Measurements from ENCODE around the gene SEC16B.

SEC16B gene

DNA sequence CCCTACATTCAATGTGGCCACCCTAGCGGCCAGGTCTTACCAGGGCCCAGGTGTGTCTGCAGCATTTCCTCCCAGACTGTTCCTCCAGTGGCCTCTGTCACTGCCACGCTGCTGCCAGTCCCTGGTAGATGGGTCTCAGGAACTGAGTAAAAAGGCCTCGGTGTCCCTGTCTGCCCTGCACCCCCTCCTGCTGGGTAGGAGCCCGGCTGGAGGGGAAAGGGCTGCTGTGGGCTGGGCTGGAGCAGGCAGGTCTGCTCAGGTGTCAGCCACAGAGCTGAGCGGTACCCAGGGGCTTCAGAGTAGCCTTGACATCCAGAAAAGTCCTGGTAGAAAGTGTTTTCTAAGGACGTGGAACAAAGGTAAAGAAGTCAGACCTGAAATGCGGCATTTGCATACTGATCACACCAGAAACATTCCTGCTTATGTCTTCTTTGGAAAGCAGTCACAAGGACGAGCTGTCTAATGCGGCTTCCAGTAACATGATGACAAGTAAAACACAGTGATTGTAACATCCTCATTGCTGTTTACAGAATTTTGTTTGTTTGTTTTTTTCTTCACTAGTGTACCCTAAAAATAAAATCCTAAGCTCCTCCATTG, 32.6 kb downstream of the SEC16B start:
- DNase-seq = no peak

DNA sequence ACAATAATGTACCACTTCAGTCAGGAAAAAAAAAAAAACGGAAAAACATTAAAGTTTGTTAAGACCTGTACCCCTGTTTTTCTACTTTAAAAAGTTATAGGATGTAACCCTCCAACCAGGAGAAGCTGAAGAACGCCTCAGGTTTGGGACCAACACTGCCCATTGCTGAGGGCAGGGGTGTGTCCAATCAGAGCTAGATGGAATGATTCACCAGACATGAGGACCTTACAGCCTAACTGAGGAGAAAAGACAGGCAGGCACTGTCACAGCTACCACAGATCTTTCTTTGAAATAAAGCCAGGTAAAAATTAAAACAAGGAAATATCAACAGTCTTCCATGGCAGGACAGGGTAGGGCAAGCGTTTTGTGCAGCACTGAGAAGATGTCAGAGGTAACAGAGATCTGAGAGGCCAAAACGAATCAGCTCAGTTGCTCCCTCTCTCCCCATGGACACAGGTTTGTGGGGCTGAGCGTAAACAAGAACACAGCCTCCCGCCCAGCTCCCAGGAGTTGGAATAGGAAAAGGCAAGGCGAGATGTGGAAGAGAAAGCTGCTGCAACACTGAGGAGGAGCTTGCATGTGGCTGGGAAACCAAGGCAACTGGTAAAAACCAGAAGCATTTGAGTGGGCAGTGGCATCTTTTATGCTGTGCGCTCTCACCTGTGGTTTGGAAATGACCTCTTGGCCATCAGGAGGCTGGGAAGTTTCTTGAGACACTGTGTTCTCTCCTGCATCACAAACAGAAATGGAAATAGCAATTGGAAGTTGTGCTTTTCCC, 34.0 kb downstream of the SEC16B start:
- DNase-seq = no peak

DNA sequence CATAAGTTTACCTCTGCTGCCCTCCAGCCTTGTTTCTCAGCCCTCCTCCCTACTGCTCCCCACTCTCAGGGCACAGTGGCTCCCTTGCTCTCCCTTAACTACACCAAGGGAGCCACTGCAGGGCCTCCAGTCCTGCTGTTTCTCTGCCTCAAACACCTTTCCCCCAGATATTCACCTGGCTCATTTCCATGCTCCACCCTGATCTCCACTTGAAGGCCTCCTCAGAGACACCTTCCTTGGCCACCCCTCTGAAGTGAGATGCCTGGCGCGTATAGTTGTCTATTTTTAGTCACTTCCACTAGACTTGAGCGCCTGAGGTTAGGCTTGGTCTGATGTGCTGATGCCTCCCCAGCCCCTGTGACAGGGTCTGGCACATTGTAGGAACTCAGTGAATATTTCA, 34.9 kb downstream of the SEC16B start:
- no peak for DNase-seq

DNA sequence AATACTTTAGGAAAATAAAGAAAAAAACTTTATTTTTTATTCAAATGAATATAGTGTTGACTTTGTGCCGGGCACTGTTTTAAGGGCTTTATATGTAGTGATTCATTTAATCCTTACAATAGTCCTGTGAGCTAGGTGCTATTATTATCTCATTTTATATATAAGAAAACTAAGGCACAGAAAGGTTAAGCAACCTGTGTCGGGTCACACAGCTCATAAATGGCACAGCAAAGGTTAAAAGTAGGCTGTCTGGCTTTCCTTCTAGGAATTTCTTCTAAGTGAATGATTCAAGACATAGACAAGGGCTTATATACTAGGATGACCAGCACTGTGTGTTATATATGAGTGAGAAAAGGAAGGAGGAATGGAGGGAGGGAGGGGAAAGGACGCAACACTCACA, 35.4 kb downstream of the SEC16B start:
- no peak for DNase-seq

DNA sequence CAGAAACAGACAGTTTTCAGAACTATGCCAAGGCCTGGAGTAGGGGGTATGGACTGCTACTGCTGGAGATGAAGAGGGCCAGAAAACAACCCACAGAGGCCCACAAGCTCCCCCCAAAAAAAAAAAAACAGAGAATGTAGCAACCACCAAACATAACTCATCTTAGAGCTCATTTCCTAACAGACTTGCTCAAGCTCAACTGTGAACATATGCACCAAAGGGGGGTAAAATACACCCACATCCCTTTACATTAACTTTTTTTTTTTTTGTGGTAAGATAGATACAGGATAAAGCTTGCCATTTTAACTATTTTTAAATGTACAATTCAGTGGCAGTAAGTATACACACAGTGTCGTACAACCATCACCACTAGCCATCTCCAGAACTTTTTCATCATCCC, 36.0 kb downstream of the SEC16B start:
- DNase-seq = no peak

DNA sequence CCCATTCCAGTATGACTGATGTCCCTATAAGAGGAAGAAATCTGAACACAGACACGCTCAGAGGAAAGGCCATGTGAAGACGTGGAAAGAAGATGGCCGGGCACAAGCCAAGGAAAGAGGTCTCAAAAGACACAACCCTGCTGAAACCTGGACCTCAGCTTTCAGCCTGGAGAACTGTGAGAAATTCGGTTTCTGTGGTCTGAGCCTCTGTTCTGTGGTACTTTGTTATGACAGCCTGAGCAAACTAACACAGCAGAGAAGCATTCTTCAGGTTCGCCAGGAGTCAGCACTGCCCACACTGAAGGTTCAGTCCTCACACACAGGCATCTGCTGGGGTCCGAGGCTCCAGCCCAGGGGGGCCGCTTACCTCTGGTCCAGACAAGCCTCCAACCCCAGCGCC, 37.7 kb downstream of the SEC16B start:
- DNase-seq = no peak

DNA sequence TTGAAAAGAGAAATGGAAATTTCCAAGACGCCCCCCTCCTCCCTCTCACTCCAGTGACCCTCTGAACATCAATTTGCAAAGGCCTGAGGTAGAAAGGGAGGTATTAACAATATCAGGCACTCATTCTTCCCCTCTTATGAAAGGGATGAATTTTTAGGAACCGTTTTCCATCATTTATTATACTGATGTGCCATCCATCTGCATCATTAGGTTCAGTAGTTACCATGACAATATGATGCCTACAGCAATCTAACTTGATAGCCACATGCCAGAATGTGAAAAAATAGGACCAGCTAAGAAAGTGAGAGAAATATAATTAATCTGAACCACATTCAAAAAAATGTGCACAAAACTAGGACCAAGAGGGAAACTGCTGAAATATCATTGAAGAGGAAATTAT, 40.9 kb downstream of the SEC16B start:
- no peak for DNase-seq

DNA sequence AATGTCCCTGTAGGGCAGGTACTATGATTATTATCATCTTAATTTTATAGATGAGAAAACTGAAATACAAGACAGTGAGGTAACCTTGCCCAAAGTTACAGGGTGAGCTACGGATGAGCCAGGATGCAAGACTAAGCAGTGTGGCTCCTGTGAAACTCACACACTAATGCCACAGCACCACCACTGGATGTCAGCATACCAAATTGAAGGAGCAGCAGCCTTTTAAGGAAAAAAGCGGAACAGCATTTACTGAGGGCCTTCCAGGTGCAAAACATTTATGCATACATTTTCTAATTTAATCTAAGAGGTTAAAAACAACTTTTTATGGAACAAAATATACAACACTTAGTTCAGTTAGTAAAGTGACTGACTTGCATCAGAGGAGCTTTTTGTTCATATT, 41.7 kb downstream of the SEC16B start:
- peak; percentile 50 for DNase-seq

DNA sequence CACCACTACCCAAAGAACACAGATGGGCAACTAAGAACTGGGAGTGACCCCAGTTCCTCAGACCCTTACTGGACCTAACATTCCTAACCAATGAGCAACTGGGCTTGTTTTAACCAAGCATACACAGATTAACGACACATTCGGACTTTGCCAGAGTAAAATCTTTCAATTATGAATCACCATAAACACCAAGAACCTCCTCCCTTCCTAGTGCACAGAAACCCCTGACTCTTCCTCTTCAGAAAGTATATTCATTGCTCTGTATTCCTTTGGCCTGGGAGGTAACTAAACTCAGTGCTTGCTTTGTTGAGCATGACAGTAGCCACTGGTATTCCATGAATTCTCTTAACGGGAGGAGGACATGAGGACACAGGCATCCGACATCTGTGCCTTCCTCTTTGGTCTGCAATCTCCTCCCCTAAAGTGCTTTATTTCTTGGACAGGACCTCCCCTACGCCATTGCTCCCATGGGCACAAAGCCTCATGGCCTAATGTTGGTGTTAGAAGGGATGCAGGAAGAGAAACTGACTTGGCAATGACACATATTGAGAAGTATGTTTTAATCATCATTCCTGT, 42.7 kb downstream of the SEC16B start:
- DNase-seq = peak; percentile 97

DNA sequence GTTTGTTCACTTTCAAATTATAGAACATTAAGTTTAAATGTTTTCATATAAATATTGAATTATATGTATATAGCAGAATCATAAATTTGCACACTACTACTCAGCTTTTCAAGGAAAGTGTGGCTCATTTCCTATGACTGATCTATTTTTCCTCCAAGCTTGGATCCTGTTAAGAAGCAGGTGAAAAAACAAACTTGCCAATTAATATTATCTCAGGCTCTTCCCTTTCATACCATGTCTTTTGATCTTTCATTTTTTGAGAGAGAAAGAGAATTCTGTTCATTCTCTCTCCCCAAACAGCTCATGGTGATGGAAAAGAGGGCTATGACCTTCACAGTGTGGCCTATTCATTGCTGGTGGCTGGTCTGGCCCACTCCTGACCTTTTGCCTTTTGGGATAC, 43.7 kb downstream of the SEC16B start:
- no peak for DNase-seq

DNA sequence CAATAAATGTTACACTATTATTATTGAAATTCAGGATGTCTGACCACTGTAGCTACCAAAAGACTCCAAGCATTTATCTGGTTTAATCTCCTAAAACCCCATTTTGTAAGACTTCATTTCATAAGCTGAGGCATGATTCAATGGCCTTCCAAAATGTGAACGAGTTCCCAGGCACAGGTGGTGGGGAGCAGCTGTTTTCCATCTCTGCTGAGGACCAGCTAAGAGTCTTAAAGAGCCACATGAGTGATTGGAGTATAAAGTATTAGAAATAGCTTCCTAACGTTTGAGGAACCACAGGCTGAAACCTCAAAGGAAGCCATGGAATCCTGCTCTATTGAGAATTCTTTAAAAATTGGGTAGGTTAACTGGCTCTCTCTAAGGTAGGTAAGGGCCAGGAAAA, 44.9 kb downstream of the SEC16B start:
- no peak for DNase-seq

DNA sequence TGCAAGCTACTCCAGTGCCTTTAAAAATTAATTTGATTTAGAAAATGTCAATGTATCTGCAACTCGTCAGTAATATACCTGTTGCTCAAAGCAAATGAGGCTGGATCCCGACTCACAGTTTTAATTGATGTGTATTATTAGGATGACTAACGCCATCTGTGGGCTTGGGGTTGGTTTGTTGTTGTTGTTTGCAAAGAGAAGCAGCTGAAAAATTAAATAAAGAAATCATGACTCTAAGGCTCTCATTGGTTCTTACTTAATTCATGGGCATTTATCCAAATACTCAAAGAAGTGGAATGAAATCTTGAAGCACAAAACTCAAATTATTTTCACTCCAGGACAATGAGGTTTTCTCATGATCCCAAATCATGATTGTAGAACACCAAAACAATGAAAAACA, 46.4 kb downstream of the SEC16B start:
- no peak for DNase-seq

DNA sequence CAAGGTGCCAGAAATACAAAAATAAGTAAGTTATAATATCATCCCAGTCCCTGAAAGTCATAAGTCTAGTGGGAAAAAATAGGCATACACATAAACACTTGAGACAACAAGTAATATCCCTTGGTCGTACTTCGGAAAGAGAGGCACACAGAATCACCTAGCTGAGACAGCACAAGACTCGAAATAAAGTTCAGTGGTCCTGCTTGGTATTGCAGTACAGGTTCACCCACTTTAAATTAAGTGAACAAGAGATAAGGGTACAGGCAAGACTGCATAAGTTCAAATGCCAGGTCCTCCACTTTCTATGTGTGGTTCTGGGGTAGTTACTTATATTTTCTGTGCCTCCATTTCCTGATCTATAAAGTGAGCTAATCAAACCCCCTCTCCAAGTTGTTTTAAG, 47.6 kb downstream of the SEC16B start:
- DNase-seq = no peak

DNA sequence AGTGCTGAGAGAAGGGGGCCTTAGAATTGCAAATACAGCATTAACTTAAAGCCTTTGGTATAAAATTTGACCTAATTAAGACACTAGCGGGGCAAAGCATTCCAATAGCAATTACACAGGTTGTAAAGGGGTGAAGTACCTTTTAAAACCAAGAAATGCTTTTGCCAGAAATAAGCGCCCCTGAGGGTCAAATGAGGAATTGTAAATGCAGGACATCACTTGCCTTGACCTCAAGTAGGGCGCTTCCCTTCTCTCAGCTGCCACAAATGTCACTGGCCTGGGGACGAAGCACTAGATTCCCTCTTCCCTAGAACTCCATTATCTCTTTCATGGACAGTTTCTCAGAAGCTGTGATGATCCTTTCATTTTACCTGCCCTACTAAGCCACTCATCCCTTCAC, 48.3 kb downstream of the SEC16B start:
- no peak for DNase-seq

DNA sequence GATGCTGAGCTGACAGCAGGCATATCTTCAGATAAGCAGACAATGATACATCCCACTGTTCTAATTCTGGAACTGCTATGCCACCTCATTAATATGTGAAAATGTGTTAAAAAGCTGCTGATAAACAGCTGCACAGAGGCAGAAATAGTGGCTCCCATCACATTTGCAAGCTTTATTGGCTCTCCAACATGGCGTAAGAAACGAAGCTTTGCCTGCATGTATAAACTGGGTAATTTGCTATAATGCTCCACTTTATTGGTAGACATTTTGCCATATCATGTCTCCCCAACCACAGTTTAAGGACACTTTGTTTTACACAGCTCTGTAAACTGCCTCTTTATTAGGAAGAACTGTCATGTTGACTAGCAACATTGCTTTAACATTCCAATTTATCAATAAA, 49.8 kb downstream of the SEC16B start:
- no peak for DNase-seq

DNA sequence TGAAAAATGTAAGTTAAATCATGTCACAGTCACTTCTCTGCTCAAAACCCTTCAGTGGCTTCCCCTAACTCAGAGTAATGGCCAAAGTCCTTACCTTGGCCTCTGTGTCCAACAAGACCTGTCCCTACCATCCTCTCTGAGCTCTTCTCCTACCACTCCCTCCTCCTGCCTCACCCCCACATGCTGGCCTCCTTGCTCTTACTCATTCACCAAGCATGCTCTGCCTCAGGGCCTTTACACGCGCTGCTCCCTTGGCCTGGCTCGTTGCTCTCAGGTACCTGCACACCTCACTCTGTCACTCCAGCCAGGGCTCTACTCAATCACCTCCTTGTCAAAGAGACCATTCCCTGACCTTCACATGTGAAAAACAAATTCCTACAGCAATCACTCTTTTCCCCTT, 54.2 kb downstream of the SEC16B start:
- peak; percentile 39 for DNase-seq

DNA sequence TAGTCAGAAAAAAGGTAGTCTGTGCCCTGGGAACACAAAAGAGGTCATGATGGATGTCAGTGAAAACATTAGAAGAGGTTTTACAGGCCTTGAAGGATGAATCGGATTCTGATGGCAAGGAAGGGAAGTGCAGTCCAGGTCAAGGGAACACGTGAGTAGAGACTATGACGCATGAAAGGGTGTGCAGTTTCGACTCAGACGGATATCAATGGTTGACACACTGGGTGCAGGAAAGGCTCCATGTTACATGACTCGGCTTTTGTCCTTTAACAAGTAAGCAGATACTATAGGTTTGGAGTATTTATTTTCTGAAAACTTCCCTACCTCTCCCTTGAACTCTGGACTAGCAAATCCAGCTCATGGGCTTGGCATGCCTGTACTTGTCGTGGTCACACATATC, 55.3 kb downstream of the SEC16B start:
- DNase-seq = peak; percentile 9

DNA sequence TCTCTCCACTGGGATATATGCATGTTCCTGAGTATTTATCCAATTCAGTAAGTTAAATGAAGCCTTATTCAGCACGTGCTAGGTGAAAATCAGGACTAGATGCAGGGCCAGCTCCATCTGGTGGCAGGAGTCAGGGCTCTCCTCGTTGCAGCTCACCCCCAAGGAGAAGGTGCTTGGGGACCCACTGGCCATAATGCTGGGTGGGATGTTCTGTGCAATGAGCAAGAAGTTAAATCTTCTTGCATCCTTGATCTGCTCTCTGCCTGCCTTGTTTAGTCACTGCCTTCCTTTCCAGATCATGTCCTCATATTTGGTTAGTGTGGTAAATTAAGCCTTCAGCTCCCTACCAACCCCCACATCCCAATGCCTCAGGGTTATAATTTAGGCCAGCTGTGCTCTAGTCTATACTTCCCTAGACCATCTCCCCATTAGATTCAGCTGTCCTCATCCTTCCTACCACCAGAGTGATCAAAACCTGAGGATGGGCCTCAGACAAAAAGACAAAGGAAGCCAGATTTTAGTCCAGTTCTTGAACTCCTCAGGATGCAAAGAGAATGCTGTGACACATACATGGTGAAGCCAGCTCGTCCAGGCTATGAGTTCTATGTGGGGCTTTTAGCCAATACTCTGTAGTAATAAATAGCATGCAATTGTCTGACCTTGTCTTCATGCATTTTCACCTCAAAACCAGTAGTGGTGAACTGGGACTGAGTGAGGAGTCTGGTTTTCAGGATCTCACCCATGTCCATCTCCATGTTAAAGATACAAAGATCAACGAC, 55.9 kb downstream of the SEC16B start:
- DNase-seq = peak; percentile 42

DNA sequence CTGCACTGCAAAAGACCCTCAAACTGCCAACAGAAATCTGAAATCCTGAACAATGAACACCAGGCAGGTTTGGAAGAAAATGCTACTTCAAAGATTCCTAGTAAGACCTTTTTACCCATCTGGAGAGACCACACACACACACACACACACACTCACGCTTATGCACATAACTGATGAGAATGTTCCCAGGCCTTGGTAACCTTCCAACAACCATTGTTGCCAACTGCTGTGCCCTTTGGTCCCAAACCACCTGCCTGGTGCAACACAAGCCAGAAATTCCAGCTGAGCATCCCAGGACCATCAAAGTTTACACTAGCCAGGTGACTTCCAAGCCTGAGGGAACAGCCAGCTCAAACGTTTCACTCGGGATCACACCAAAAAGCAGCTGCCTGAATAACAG, 56.9 kb downstream of the SEC16B start:
- no peak for DNase-seq

DNA sequence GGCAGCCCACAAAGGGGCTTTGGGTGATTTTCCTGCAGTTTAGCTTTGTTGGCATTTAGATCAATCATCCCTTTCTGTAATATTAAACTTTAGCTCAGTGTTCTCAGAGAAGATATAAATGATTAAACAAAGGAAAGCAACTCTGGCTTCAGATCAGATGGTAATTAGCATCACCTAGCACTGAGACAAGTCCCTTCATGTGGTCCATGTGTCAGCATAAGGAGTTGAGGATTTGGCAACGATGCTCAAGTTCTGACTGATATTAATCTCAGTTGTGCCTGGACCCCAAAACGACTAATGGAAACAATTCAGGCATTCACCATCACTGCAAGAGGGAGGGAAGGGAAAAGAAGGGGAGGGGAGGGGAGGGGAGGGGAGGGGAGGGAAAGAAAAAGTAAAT, 60.4 kb downstream of the SEC16B start:
- DNase-seq = no peak

DNA sequence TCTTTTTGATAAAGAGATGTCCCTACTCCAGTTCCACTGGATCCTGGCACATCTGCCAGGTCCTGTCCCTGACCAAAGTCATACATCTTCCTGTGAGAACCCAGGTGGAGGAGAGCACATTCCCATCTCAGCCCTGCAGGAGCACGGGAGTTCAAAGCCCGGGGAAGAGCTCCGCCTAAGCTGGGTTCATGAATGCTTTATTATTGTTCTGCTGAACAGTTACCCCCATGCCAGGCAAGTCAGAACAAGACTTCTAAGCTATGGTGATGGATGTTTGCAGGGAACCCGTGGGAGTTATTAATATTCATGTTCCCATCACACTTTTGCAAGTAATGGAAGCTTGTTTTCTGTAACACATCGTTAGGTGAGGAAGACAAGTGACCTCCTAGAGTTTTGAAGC, 62.9 kb downstream of the SEC16B start:
- no peak for DNase-seq

DNA sequence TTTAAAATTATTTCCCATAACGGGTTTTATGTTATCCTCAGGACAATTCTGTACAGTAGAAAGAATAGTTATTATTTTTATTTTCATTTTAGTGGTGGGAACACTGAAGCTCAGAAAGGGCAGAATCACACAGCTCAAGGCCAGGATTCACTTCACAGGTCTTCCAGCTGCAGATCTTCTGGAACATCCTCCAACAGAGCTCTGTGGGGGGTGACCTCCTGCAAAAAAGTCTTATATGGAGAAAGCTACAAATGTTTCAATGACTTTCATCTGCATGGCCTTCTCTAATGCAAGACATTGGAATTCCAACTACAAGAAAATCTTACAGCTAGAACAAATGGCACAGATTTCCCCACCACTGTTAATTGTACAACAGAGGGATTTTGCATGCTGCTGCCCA, 64.2 kb downstream of the SEC16B start:
- DNase-seq = no peak

DNA sequence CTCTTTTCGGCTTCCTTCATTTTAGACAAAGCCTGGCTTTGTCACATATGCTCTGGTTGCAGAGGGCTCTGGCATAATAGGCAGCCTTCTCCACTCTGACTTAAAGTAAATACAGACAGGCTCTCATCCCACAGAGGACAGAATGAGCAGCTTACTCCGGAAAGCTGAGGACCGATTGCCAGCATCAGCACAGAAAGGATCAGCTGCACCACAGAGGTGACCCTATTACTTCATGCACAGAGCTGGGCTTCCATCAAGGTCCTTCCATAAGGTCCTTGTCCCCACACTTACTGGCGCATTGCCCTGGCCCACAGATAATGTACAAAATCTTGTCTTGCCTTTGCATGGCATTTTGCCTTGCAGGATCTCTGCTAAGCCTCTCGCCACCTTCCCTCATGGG, 67.6 kb downstream of the SEC16B start:
- DNase-seq = no peak

Measured in EL (cell line).